Erythroblast (primary cell): ENCODE data around the gene AIF1.

Experiments used
- DNase-seq, 2 experiments: peaks; one replicate each; lab custom pipeline; 2025; lab: John Stamatoyannopoulos, UW
- GATA1 ChIP-seq: IDR thresholded peaks from 2 replicates; pipeline ENCODE4 v1.6.1; 2011; ENCODE audit warnings: low read depth, mild to moderate bottlenecking, control low read depth, low read length, moderate library complexity
- POLR2A ChIP-seq: IDR thresholded peaks from 2 replicates; pipeline ENCODE4 v1.6.1; 2011; ENCODE audit warnings: mild to moderate bottlenecking, low read length

AIF1 gene

DNA sequence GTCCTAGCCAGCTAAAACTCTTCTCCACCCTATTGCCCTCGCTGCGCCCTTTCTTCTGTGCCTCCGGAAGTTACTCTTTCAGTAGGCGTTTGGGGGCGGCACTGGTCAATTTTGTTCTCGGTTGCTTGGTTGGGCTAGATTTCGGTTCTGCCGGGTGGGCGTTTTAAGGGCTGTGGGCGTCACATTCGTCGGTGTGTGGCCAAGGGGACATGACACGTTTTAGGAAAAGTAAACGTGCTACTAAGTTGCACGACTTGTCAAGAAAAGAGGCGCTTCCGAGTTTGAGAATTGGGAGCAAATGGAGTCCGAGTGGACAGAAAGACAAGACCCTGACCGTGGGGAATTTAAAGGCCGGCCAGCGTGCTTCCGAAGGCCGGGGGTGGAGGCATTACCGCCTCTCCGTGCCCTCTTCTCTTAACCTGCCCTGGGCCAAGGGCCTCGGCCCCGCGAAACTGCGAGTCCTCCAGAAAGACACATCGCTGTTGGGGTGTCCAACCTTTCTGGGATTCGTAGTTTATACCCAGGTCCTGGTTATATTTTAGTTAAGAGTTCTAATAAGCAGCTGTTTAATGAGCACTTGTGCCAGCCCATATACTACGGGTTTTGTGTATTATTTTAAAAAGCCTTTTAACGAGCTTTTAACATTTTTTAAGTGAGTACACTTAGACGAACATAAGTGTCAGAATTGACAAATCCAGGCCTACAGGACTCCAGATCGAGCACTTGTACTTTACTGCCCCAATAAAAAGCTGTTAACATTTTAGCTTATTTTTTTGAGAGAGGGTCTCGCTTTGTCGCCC, 38.1 kb downstream of the AIF1 start:
- peak; percentile 52 for TF ChIP-seq POLR2A
- no peak for TF ChIP-seq GATA1
- DNase-seq = peak in 1 of 2 experiments; percentile 98

DNA sequence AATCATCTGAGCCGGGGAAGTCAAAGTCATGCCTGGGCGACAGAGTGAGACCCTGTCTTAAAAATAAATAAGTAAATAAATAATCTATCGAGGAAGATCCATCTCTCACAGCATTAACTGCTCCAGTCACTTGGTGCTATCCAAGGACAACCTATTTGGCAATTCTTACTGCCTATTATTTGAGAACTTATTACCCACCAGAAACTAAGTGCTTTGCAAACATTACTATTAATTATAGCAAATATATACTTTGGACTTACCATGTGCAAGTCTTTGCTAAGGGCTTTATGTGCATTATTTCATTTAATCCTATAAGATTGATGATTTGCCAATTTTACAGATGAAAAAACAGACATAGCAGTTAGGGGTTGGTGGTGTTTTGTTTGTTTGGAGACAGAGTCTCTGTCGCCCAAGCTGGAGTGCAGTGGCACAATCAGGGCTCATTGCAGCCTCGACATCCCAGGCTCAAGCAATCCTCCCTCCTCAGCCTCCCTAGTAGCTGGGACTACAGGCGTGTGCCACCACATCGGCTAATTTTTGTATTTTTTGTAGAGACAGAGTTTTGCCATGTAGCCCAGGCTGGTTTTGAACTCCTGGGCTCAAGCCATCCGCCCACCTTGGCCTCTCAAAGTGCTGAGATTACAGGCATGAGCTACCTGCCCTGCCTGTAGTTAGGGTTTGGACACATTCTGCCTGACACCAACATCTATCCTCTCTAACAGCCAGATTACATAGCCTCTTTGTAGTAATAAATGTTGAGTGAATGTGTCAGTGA, 39.7 kb downstream of the AIF1 start:
- no peak for TF ChIP-seq POLR2A
- TF ChIP-seq GATA1 = no peak

DNA sequence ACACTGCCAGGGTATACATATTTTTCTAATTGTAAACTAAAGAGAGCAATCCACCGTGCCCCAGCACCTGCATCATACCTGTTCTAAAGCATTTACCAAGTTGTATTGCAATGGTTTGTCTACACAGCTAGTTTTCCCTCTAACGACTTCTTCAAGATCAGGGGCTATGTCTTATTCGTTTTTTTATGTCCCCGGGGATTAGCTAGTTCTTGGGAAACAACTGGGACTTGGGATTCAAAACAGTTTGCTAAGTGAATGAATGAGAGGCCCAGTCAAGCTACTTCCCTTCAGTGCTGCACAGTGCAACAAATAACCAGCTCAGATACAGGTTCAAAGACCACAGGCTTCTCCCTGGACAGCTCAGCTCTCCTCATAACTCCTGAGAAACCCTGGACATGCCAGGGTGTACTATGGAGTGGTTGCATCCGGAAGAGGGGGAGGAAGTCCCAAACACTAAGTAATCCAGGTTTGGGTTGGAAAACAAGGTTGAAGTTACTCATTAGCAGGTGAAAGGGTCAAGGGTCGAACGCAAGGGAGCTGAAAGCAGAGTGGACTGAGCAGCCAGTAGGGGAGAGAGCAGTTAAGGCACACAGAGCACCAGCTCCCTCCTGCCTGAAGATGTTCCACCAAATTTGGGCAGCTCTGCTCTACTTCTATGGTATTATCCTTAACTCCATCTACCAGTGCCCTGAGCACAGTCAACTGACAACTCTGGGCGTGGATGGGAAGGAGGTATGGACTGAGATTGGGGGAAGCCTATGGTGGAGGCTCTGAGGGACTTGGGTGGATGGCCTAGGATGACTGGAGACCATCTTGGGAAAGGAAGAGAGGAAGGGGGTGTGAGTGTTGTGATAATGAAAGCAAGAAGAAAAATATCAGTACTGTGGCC, 40.6 kb downstream of the AIF1 start, which contains the start of gene APOM:
Gene APOM, plus strand, starts transcription at position 546 of the 889 bp plus-strand sequence. Its CDS starts 73 bp downstream, at position 619.
- no peak for DNase-seq

More for the DNA sequence above, 39.7 kb downstream of the AIF1 start:
- no peak for DNase-seq

DNA sequence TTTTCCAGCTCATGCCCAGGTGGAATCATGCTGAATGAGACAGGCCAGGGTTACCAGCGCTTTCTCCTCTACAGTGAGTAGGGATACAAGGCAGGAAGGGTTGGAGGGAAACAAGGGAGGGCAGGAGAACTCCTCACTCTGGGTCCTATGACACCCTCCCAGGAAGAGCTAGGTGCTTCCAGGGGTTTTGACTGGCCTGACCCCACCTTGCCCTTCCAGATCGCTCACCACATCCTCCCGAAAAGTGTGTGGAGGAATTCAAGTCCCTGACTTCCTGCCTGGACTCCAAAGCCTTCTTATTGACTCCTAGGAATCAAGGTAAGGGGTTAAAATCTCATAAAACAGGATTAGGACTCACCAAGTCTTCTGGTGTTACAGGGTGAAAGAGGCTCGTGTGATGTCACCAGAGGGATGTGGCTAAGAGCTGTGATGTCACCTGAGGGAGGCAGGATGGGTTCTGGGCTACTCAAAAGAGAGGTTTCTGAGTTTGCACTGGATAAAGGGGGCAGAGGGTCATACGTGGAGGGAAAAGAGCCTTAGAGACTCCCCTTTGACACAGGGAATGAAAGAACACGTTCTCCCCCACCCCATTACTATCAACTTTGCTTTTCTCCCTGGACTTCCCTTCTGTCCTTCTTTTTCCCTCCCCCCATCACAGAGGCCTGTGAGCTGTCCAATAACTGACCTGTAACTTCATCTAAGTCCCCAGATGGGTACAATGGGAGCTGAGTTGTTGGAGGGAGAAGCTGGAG, 42.5 kb downstream of the AIF1 start:
- peak; percentile 27 to 60 for DNase-seq
- TF ChIP-seq POLR2A = no peak
- no peak for TF ChIP-seq GATA1

More for the DNA sequence above, 40.6 kb downstream of the AIF1 start, which contains the start of gene APOM:
- TF ChIP-seq POLR2A (no peak), GATA1 (no peak)

DNA sequence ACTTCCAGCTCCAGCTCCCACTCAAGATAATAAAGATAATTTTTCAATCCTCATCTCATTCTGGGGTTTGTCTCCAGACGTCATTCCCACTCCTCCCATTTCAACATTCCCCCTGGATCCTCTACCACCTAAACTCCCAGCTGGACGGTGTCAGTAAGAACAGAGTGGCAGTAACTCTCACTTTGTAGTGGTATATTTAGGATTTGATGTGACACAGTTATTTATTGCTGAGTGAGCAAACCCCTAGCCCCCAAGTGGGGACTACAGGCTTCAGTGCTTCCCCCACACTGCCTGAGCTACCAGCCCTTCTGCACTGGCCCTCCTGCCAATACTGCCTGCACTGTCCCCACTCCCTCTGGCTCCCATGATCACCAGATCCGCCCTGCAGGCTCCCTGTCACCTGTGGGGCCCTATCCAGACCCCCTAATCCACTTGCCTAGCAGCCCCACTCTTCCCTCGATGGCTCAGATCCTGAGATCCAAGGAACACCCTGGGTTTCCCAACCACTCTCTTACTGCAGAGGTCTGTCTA, 43.2 kb downstream of the AIF1 start:
- no peak for DNase-seq
- TF ChIP-seq GATA1 (no peak), POLR2A (no peak)

DNA sequence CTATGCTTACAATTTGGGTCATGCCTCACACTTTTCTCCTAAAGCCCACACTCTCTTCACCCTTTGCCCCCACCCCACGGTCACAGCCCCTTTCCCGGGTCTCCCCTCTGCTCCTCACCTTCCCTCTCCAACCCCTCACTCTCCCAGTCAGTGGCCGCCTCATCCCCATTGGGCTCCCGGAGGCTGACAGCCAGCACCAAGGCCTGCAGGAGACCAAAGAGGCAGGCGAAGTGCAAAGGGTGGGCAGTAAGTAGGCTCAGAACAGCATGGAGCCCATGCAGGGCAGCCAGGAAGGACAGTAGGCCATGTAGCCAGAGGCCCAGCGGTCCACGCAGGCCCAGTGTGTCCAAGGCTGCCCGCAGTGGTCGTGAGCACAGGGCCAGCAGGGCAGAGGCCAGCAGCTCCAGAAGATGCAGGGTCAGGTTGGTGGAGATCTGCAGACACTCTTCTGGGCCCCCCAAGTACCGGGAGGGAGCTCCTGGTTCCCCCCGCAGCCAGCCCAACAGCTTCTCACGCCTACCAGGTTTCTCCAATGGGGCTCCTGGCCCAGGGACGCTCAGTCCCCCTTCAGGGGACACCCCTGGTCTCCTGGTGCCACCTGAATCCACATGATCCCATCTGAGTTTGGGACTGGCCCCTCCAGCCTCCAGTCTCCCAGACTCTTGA, 44.1 kb downstream of the AIF1 start:
- DNase-seq = no peak
- TF ChIP-seq POLR2A (no peak), GATA1 (no peak)

DNA sequence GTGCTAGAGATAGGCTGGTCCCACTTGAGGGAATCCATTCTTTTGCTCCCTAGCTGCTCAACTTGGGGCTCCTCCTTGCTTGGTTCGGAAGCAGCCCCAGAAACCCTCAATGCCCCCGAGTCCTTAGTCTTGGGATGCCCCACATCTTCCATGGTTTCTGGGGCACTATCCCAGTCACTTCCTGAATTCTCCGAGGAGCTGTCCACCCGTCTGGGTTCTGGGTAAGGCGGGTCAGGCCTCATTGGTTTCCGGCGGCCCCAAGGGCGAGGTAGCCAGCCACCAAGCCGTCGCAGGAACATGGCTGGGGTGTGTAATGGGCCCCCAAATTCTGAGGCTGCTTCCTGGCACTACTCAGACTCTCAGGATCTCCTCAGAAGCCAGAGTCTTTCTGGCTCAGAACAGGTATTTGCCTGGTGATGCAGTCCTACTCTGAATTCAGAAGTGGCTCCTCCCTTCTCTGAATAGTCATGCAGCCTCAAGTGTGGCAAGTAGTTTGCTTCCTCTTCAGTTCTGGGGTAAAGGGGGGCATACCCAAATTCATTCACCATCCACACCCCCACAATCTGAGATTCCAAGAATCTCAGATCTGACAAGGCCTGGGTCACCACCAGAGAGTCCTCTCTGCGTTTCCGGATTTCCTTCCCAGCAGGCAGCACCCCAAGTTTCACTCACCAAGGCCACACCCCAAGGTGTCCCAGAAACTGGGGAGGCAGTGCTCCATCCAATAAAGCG, 44.8 kb downstream of the AIF1 start:
- peak in 1 of 2 experiments; percentile 60 for DNase-seq
- TF ChIP-seq POLR2A (no peak), GATA1 (no peak)

DNA sequence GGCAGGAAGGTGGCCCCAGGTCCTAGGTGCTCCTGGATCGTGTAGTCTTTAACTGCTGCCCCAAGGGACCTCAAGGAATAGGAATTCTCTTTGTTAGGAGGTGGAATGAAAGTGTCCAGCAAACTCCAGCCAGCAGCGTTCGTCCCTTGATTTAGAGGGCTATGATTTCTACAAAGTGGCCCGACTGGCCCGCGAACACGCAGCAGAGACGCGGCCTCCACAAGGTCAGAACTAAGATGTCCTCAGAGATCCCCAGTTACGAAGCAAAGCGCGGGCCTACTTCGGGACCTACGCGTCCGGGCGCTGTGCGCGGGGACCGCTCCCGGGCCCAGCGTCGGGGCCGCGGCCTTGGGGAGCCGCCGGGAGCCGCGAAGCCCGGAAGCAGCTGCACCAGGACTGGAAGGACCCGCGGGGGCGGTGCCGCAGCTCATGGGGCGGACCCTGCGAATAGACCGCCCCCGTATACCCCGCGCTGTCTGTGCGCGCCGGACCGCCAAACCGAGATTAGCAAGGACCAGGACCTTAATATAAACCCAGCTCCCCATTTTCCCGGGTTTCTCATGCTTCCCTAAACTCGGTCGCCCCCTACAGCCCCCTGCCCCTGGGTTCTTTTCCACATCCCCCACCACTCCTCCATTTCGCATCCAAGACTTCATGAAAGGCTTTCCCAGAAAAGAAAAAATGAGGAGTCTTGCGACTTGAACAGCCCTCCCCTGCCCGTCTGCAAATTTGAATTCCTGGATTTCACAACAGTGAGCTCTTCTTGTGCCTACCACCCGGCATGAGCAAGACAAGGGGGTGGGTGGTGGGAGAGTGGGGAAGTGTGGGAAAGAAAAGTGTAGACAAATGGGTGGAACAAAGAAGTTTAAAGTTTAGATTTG, 45.6 kb downstream of the AIF1 start, which contains the start of gene C6orf47:
Gene C6orf47, minus strand, starts transcription at position 398 of the 881 bp plus-strand sequence. CDS start 831 bp downstream, outside the sequence.
- TF ChIP-seq POLR2A (peak; percentile 86), GATA1 (no peak)
- peak; percentile 88 to 91 for DNase-seq

DNA sequence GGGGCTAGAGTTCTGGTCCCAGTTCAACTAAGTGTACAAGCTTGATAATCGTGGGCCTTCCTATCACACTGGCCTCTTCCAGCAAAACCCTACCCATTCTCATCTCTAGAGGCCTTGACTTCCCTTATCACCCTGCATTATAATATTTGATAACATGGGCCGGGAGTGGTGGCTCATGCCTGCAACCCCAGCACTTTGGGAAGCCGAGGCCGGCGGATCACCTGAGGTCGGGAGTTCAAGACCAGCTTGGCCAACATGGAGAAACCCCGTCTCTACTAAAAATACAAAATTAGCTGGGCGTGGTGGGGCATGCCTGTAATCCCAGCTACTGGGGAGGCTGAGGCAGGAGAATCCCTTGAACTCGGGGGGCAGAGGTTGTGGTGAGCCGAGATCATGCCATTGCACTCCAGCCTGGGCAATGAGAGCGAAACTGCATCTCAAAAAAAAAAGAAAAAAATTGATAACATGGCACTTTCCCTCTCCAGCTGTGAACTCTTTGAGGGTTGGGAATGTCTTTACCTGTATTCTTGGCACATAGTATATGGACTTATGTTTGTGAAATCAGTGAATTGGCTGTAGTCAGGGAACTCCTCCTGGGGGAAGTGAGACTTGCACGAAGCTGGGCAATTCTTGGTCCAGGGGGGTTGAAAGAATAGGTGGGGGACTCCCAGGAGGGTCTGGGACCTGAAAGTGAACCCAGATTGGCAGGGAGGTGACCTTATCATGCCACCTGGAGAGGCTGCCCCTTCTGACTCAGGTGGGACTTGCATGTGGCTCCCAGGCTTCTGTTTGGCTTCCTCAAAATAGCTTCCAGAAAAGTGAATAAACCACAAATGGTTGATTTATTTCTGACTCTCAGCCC, 46.5 kb downstream of the AIF1 start:
- DNase-seq = no peak
- TF ChIP-seq POLR2A = no peak
- TF ChIP-seq GATA1 = no peak
